Sigmoid colon (tissue), 4 donors: ENCODE measurements around the gene MSH3.

Source experiments
- CTCF ChIP-seq, 4 experiments: fragments of 450-650 bp in 3 of 4; fragments of 200-600 bp in 1 of 4; IDR thresholded peaks; one replicate each; pipeline ENCODE4 v1.5.1; 2016 to 2019; ENCODE audit warnings: antibody characterized with exemption in 4 of 4, mild to moderate bottlenecking in 3 of 4, moderate library complexity in 2 of 4
- POLR2A ChIP-seq, 2 donors: fragments of 450-650 bp; IDR thresholded peaks; one replicate each; pipeline ENCODE4 v1.6.1; 2016; ENCODE audit warnings: antibody characterized with exemption in 2 of 2, mild to moderate bottlenecking in 2 of 2, moderate library complexity in 2 of 2
- POLR2AphosphoS5 ChIP-seq, 4 donors: sonication (generic); formaldehyde crosslinking; IDR thresholded peaks; one replicate each; pipeline ENCODE4 v1.6.1; 2017; ENCODE audit warnings: antibody characterized with exemption in 4 of 4

- no peak for TF ChIP-seq CTCF (IDR thresholded peaks at IDR 0.05)
- no peak for TF ChIP-seq POLR2AphosphoS5 (IDR thresholded peaks at IDR 0.05)
- no peak for TF ChIP-seq POLR2A (IDR thresholded peaks at IDR 0.05)
These were observed 21.8 kb upstream of the MSH3 start for GRCh38 chr5:80632700-80633099.
